Chondrocyte (in vitro differentiated cells): ENCODE data around the gene TRABD2B. TPM values are rescaled to one million over a fixed set of nuclear protein-coding genes. Genes with fewer than 3 reads are reported as not detected.
A peak's percentile ranks its signal among the peaks of the same experiment; 100 is the strongest.

Experiments used
- DNase-seq: peaks from one replicate; pipeline ENCODE4 v3.0.0; 2021; ENCODE audit warnings: mixed read lengths, low spot score
- H3K27ac Mint-ChIP-seq: one replicate; pipeline ENCODE4 v1.8.0; 2021; ENCODE audit warnings: mild to moderate bottlenecking, moderate library complexity, mixed read lengths; ENCODE audit not compliant: unreplicated experiment
- H3K27me3 Mint-ChIP-seq: 2 replicates; pipeline ENCODE4 v1.8.0; 2021; ENCODE audit warnings: low read depth, mixed read lengths
- H3K36me3 Mint-ChIP-seq: 2 replicates; pipeline ENCODE4 v1.8.0; 2021; ENCODE audit warnings: low read depth, mixed read lengths
- H3K4me1 Mint-ChIP-seq: 2 replicates; pipeline ENCODE4 v1.8.0; 2021; ENCODE audit warnings: low read depth, mild to moderate bottlenecking, mixed read lengths
- H3K4me3 Mint-ChIP-seq: one replicate; pipeline ENCODE4 v1.8.0; 2021; ENCODE audit warnings: mild to moderate bottlenecking, moderate library complexity, mixed read lengths; ENCODE audit not compliant: unreplicated experiment
- H3K9me3 Mint-ChIP-seq: 2 replicates; pipeline ENCODE4 v1.8.0; 2021; ENCODE audit warnings: low read depth, mixed read lengths
- total RNA-seq: library from RNA; stranded (reverse); gene quantifications from 3 replicates; pipeline ENCODE4 v1.2.1, GENCODE V29; 2021
- TF ChIP-seq, protein P1 (sequence below): fragments of 200-600 bp; sonication (generic); IDR thresholded peaks from 2 replicates; pipeline ENCODE4 v1.5.0; 2021; ENCODE audit warnings: antibody characterized with exemption, mild to moderate bottlenecking, moderate library complexity

The TRABD2B gene
- total RNA-seq, 1 donor from 2014 or later: 0.90 TPM

DNA sequence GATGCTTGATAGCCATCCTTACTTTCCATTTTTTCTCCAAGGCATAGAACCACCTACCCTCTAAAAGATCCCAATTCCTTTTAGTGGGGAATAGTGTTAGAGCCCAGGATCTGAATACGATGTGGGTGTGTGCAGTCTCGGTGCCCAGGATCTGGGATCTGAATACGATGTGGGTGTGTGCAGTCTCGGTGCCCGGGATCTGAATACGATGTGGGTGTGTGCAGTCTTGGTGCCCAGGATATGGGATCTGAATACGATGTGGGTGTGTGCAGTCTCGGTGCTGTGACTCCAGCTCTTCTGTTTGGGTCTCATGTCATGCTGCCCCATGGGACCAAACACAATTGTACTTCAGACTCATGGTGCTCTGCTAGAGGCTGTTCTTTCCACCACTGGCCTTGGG lies 265.5 kb downstream of the TRABD2B start:
- Mint-ChIP-seq H3K36me3 (no peaks in the 10 kb centered on the region), H3K9me3 (no peaks in the 10 kb centered on the region), H3K4me3 (no peak overlapping the region), H3K4me1 (no peaks in the 10 kb centered on the region), H3K27ac (no peak overlapping the region), H3K27me3 (peaks cover 42% of the 10 kb centered on the region)
- TF ChIP-seq, protein P1, sequence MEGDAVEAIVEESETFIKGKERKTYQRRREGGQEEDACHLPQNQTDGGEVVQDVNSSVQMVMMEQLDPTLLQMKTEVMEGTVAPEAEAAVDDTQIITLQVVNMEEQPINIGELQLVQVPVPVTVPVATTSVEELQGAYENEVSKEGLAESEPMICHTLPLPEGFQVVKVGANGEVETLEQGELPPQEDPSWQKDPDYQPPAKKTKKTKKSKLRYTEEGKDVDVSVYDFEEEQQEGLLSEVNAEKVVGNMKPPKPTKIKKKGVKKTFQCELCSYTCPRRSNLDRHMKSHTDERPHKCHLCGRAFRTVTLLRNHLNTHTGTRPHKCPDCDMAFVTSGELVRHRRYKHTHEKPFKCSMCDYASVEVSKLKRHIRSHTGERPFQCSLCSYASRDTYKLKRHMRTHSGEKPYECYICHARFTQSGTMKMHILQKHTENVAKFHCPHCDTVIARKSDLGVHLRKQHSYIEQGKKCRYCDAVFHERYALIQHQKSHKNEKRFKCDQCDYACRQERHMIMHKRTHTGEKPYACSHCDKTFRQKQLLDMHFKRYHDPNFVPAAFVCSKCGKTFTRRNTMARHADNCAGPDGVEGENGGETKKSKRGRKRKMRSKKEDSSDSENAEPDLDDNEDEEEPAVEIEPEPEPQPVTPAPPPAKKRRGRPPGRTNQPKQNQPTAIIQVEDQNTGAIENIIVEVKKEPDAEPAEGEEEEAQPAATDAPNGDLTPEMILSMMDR: no peak
- no peak for DNase-seq

DNA sequence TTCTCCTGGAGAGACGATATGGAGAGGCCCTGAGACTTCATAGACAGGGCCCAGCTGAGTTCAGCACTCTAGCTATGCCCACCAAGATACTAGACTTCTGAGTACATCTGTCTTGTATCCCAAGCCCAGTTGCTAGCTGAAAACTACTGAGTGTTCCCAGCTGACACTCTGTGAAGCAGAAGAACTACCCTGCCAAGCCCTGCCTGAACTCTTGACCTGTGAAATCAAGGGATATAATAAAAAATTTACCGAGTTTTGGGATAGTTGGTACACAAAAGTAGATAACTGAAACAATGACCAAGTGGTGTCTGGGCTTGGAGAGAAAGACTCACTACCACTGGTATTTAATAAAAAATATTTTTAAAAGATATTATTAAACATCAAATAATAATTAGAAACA lies 267.5 kb downstream of the TRABD2B start:
- DNase-seq: no peak
- Mint-ChIP-seq H3K27me3 (peaks cover 31% of the 10 kb centered on the region), H3K4me1 (peaks cover 10% of the 10 kb centered on the region), H3K27ac (no peak overlapping the region), H3K36me3 (no peaks in the 10 kb centered on the region), H3K4me3 (no peak overlapping the region), H3K9me3 (no peaks in the 10 kb centered on the region)
- TF ChIP-seq, protein P1: no peak

DNA sequence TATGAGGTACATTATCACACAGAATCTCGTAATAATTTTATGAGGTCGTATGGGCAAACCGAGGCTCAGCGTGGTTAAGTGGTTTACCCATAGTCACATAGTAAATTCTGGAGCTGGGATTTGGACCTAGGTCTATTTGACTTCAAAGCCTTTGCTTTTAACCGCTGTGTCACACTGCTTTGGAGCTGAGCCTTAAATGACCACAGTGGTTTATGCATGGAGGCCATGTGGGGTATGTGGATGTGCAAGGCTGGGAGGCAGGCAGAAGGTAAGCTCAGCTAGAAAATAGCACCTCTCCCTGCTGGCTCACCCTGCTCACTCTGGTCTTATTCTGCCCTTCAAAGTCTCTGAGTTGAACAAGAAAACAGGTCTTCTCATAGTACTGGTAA lies 269.5 kb downstream of the TRABD2B start:
- Mint-ChIP-seq H3K4me1 (peaks cover 10% of the 10 kb centered on the region), H3K9me3 (no peaks in the 10 kb centered on the region), H3K27ac (no peak overlapping the region), H3K36me3 (no peaks in the 10 kb centered on the region), H3K27me3 (peaks cover 37% of the 10 kb centered on the region), H3K4me3 (no peak overlapping the region)
- TF ChIP-seq, protein P1: no peak
- no peak for DNase-seq

DNA sequence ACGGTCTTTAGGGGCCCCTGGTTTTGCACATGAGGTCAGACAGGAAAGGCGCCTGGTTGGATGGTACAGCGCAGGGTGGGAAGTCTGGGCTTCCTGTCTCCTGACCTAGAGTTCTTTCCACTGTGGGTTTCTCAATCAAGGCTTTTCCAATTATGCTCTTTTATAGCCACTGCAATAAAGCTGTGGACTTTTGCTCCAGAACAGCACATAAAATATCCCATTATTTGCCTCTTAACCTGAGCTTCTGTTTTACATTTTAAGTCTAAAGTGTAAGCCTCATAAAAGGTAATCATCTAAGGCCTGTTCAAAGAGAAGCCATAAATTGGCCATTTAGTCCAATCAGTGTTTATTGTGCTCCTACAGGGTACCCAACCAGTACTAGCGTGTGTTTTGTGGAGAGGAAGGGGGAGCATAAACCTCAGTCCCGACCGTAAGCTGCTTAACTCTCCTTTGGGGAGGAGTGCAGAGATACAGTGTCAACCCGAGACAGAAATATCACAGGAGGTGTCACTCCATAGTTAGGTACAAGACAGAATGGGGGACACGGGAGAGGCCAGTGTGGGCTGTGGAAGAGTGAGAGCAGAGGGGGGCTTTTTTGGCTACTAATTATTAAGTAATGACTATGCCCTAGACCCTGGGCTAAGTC lies 270.0 kb downstream of the TRABD2B start:
- H3K27me3 Mint-ChIP-seq: peaks cover 35% of the 10 kb centered on the region
- no peak for DNase-seq
- no peak overlapping the region for H3K4me3 Mint-ChIP-seq
- peaks cover 10% of the 10 kb centered on the region for H3K4me1 Mint-ChIP-seq
- H3K27ac Mint-ChIP-seq: no peak overlapping the region
- no peaks in the 10 kb centered on the region for H3K36me3 Mint-ChIP-seq
- H3K9me3 Mint-ChIP-seq: no peaks in the 10 kb centered on the region
- TF ChIP-seq, protein P1: no peak

DNA sequence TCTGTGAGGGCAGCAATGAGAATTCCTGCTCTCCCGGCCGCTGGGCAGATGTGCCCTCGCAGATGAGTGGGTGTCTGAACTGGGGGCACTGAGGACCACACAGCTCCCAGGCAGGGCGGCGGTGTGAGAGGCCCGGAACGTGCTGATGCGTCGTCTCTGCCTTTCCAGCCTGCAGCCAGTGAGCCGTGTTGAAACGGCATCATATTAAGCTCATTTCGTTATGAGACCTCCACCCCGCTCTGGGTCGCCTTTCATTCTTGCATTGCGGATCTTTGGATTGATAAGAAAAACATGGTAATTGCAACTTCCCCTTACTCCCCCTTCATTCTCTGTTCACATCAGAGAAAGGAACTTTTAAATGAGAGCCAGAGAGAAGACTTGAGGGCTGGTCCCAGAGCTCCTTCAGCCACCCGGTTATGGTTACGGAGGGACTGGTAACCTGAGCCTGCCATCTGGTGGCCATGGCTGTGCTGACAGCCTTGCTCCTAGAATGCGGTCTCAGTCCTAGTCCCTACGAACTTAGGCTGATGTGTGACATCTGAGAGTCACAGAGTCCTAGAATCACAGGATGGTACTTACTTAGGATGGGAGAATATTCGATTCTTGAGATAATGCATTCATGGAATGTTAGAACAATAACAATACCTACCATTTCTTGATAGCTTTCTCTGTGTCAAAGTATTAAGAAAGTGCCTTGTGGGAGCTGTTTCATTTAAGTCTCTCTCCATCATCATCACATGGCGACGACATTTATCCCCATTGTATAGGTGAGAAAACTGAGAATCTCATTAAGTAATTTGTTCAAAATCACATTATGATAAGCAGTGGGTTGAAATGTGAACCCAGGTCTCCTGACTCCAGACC lies 271.0 kb downstream of the TRABD2B start:
- no peaks in the 10 kb centered on the region for H3K36me3 Mint-ChIP-seq
- no peak overlapping the region for H3K27ac Mint-ChIP-seq
- peak overlapping the region; percentile 68 for H3K4me3 Mint-ChIP-seq
- H3K27me3 Mint-ChIP-seq: peaks cover 34% of the 10 kb centered on the region
- peaks cover 10% of the 10 kb centered on the region for H3K4me1 Mint-ChIP-seq
- no peaks in the 10 kb centered on the region for H3K9me3 Mint-ChIP-seq
- TF ChIP-seq, protein P1: peak; percentile 98
- no peak for DNase-seq
